HFF-Myc (cell line): ENCODE results near the gene SPG7.
A peak's percentile ranks its signal among the peaks of the same experiment; 100 is the strongest.

Experiments used
- DNase-seq: peaks from one replicate; pipeline ENCODE4 v3.0.0-alpha.2; 2011; ENCODE audit warnings: low read depth; ENCODE audit errors: extremely low read depth
- H3K4me3 ChIP-seq: replicated peaks from 2 replicates; pipeline ENCODE4 v1.5.1; 2011; ENCODE audit warnings: low read depth, mild to moderate bottlenecking, control low read depth, low read length
- TF ChIP-seq, protein P1 (sequence below): IDR thresholded peaks from 2 replicates; pipeline ENCODE4 v1.5.1; 2012; ENCODE audit warnings: mild to moderate bottlenecking, low read depth, low read length, control low read depth; ENCODE audit errors: missing control alignments

SPG7 gene

DNA sequence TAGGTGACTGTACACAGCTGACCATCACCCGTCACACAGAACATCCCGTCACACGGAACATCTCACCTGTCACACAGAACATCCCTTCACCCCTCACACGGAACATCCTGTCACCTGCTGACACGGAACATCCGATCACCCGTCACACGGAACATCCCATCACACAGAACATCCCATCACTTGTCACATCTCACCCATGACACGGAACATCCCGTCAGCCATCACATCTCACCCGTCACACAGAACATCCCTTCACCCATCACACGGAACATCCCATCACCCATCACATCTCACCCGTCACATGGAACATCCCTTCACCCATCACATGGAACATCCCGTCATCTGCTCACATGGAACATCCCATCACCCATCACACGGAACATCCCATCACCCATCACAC, 71.1 kb downstream of the SPG7 start:
- H3K4me3 ChIP-seq, result no peak overlapping the region
- DNase-seq, result no peak
- TF ChIP-seq, protein P1, sequence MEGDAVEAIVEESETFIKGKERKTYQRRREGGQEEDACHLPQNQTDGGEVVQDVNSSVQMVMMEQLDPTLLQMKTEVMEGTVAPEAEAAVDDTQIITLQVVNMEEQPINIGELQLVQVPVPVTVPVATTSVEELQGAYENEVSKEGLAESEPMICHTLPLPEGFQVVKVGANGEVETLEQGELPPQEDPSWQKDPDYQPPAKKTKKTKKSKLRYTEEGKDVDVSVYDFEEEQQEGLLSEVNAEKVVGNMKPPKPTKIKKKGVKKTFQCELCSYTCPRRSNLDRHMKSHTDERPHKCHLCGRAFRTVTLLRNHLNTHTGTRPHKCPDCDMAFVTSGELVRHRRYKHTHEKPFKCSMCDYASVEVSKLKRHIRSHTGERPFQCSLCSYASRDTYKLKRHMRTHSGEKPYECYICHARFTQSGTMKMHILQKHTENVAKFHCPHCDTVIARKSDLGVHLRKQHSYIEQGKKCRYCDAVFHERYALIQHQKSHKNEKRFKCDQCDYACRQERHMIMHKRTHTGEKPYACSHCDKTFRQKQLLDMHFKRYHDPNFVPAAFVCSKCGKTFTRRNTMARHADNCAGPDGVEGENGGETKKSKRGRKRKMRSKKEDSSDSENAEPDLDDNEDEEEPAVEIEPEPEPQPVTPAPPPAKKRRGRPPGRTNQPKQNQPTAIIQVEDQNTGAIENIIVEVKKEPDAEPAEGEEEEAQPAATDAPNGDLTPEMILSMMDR, result no peak

DNA sequence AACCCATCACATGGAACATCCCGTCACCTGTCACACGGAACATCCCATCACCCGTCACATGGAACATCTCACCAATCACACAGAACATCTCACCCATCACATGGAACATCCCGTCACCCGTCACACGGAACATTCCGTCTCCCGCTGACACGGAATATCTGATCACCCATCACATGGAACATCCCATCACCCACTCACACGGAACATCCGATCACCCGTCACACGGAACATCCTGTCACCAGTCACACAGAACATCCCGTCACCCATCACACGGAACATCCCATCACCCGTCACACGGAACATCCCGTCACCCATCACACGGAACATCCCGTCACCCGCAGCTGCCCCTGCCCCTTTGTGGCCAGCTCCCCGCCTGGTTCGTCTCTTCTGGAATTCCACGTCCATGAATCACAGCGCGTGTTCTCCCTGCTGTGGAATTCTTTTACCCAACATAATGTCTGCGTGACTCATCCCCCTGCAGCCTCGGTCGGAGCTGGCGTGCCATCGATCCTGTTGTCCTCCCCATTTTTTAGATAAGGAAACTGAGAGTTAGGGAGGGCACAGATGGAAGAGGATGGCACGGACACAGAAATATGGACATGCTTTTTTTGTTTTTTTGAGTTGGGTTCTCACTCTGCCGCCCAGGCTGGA, 73.0 kb downstream of the SPG7 start:
- TF ChIP-seq, protein P1, result no peak
- peak; percentile 80 for DNase-seq

DNA sequence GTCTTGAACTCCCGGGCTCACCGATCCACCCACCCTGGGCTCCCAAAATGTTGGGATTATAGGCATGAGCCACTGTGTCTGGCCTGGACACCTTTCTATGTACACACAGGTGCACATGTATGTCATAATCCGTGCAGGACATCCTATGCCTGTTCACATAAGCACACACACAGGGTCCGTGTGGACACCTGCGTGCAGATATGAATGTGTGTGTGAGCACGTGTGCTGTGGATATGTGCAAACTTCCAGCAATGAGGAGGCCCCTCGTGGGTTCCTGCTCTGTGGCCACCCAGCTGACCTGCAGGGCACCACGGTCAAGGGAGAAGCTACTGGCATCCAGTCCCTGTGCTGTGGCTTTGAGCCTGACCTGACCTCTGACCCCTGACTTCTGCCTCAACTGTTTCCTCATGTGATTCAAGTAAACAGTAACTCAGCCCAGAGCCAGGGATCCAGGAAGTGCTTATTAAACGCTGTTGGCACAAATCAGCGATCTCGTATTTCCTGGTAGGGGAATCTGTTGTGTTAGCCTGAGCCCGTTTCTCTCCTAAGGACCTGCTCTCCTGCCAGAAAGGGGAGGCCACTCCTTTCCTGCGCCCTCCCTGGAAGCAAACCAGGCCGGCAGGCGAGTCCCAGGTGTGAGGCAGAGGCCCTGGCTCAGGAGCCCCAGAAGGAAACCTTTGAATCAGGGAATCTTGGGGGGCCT, 73.8 kb downstream of the SPG7 start:
- no peak for DNase-seq
- TF ChIP-seq, protein P1, result no peak
- H3K4me3 ChIP-seq, result no peak overlapping the region

More for the DNA sequence above, 73.0 kb downstream of the SPG7 start:
- no peak overlapping the region for H3K4me3 ChIP-seq

DNA sequence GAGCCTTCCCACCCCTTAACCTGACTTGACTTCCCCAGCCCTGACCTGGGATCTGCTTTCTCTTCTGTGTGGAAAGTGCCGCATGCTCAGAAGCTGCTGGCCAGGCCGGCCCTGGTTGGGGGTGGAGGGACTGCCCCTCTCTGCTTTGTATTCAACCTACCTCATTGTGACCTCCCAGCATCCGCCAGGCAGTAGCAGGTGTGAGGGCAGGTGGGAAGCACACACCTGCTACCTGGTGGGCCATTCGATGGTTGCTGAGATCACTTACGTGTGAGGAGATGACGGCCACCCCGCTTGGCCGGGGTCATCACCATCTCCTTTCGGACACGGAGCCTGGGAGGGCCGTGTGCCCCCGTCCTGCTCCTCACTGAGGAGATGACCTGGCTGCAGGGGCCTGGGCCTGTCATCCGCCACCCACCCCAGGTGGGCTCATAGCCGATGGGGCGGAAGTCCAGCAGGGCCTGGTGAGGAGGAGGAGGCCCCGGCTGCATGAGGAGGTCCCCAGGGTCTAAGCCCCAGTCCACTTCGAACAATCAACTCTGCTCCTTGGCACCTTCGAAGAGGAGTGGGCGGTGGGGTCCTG, 74.5 kb downstream of the SPG7 start:
- H3K4me3 ChIP-seq, result no peak overlapping the region
- no peak for DNase-seq
- TF ChIP-seq, protein P1, result no peak

DNA sequence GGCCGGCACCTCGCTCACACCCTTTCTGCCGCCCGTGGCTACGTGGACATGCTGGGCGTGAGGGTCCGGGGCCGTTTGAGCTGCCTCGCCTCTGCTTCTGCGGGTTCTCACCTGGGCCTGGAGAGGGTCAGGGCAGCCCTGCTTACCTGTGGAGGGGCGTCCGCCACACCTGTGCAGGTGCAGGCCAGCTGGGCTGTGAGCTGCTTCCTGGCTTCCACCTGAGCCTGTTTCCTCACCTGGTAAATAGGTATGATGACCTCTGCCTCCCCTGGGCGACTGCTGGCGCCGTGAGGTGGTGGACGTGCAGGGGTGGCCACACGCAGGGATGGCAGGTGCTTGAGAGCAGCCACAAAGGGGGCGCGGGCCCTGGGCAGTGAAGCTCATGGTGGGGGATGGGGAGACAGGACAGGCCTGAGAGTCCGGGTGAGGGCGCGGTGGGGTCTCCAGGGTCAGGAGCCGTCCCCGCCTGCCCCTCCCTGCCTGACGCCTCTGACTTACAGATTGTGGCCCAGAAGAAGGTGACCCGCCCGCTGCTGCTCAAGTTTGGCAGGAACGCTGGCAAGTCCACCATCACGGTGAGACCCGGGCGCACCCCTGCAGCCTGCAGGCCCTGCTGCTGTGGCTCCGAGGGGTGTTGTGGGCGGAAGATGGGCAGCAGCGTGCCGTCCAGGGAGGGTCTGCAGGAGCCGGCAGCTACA, 75.1 kb downstream of the SPG7 start:
- TF ChIP-seq, protein P1, result no peak
- no peak for DNase-seq
- no peak overlapping the region for H3K4me3 ChIP-seq

DNA sequence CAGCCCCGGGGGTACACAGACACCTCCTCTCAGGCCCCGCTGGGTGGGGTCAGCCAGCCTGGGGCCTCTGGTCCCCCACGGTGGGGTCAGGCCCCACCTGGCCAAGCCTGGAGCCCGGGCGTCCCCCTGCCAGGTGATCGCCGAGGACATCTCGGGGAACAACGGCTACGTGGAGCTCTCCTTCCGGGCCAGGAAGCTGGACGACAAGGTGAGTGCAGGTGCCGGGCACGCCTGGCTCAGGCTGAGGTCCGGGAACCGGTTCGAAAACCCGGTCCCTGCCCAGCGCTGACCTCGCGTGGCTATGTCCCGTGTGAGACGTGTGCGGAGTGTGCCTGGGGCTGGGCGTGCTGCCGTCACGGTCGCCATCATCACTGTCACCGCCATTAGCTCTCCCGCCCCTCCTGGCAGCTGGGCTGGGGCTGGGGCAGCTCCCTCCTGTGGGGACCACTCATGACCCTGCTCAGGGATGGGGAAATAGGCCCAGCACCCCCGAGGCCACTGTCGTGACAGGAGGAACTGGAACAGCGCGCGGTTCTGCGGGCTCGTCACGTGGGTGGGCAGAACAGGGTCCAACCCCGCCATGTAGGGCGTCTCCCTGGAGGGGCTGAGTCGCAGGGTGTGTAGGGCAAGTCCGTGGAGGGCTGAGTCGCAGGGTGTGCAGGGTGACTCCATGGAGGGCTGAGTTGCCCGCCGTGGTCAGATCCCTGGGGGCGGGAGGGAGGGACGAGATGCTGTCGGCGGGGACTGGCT, 75.9 kb downstream of the SPG7 start:
- TF ChIP-seq, protein P1, result no peak
- DNase-seq, result no peak
- no peak overlapping the region for H3K4me3 ChIP-seq
